ENCODE measurements around the gene PARP11. TPM values are rescaled to one million over a fixed set of nuclear protein-coding genes. Genes with fewer than 3 reads are reported as not detected.

Gene PARP11
- polyA plus RNA-seq, 1 donor from 2014 or later: 8.3 TPM

GRCh38 chr12:3821441-3821840, 51.8 kb downstream of the PARP11 start:
- Mint-ChIP-seq H3K27ac (no peak overlapping the region), H3K9me3 (no peaks in the 10 kb centered on the region), H3K36me3 (no peaks in the 10 kb centered on the region), H3K27me3 (no peaks in the 10 kb centered on the region), H3K4me3 (no peak overlapping the region), H3K4me1 (peaks cover 0 to 1% (median 0%) of the 10 kb centered on the region in 3 donors)

- H3K27ac Mint-ChIP-seq: no peak overlapping the region
- no peaks in the 10 kb centered on the region for H3K9me3 Mint-ChIP-seq
- peaks cover 0 to 5% (median 3%) of the 10 kb centered on the region in 3 donors for H3K4me1 Mint-ChIP-seq
- no peaks in the 10 kb centered on the region for H3K36me3 Mint-ChIP-seq
- no peaks in the 10 kb centered on the region for H3K27me3 Mint-ChIP-seq
- no peak overlapping the region for H3K4me3 Mint-ChIP-seq
Measured at GRCh38 chr12:3820122-3820521, 53.1 kb downstream of the PARP11 start.

GRCh38 chr12:3816266-3816665, 56.9 kb downstream of the PARP11 start:
- Mint-ChIP-seq H3K9me3 (no peaks in the 10 kb centered on the region), H3K27me3 (no peaks in the 10 kb centered on the region), H3K27ac (no peak overlapping the region), H3K36me3 (peaks cover 4% of the 10 kb centered on the region), H3K4me1 (peaks cover 0 to 5% (median 5%) of the 10 kb centered on the region in 3 donors), H3K4me3 (no peak overlapping the region)

GRCh38 chr12:3815094-3815766, 58.0 kb downstream of the PARP11 start:
- peaks cover 7% of the 10 kb centered on the region for H3K36me3 Mint-ChIP-seq
- peaks cover 2 to 9% (median 6%) of the 10 kb centered on the region in 3 donors for H3K4me1 Mint-ChIP-seq
- H3K27me3 Mint-ChIP-seq: no peaks in the 10 kb centered on the region
- H3K4me3 Mint-ChIP-seq: no peak overlapping the region
- no peak overlapping the region for H3K27ac Mint-ChIP-seq
- no peaks in the 10 kb centered on the region for H3K9me3 Mint-ChIP-seq

- H3K4me1 Mint-ChIP-seq: peaks cover 2 to 8% (median 3%) of the 10 kb centered on the region in 3 donors
- peak overlapping the region in 2 of 3 donors; percentile 50 to 54 for H3K27ac Mint-ChIP-seq
- no peaks in the 10 kb centered on the region for H3K27me3 Mint-ChIP-seq
- peaks cover 7% of the 10 kb centered on the region for H3K36me3 Mint-ChIP-seq
- no peak overlapping the region for H3K4me3 Mint-ChIP-seq
- no peaks in the 10 kb centered on the region for H3K9me3 Mint-ChIP-seq
Measured at GRCh38 chr12:3810540-3810939, 62.7 kb downstream of the PARP11 start.

GRCh38 chr12:3810016-3810370, 63.2 kb downstream of the PARP11 start:
- H3K36me3 Mint-ChIP-seq: peaks cover 7% of the 10 kb centered on the region
- H3K4me3 Mint-ChIP-seq: no peak overlapping the region
- H3K9me3 Mint-ChIP-seq: no peaks in the 10 kb centered on the region
- H3K27me3 Mint-ChIP-seq: no peaks in the 10 kb centered on the region
- H3K27ac Mint-ChIP-seq: no peak overlapping the region
- H3K4me1 Mint-ChIP-seq: peaks cover 2 to 8% (median 3%) of the 10 kb centered on the region in 3 donors

GRCh38 chr12:3809357-3810015, 63.7 kb downstream of the PARP11 start:
- H3K4me3 Mint-ChIP-seq: no peak overlapping the region
- peaks cover 2 to 8% (median 3%) of the 10 kb centered on the region in 3 donors for H3K4me1 Mint-ChIP-seq
- no peak overlapping the region for H3K27ac Mint-ChIP-seq
- H3K9me3 Mint-ChIP-seq: no peaks in the 10 kb centered on the region
- H3K27me3 Mint-ChIP-seq: no peaks in the 10 kb centered on the region
- H3K36me3 Mint-ChIP-seq: peaks cover 7% of the 10 kb centered on the region

GRCh38 chr12:3805077-3805476, 68.1 kb downstream of the PARP11 start:
- Mint-ChIP-seq H3K4me1 (peaks cover 1 to 3% (median 3%) of the 10 kb centered on the region in 3 donors), H3K36me3 (peaks cover 5% of the 10 kb centered on the region), H3K27ac (no peak overlapping the region)

GRCh38 chr12:3803865-3804472, 69.2 kb downstream of the PARP11 start:
- Mint-ChIP-seq H3K36me3 (peaks cover 5% of the 10 kb centered on the region), H3K4me3 (no peak overlapping the region), H3K4me1 (peaks cover 0 to 3% (median 1%) of the 10 kb centered on the region in 3 donors), H3K9me3 (no peaks in the 10 kb centered on the region), H3K27me3 (no peaks in the 10 kb centered on the region), H3K27ac (no peak overlapping the region)

More at GRCh38 chr12:3805077-3805476, 68.1 kb downstream of the PARP11 start:
- Mint-ChIP-seq H3K9me3 (no peaks in the 10 kb centered on the region), H3K4me3 (no peak overlapping the region), H3K27me3 (no peaks in the 10 kb centered on the region)

GRCh38 chr12:3802721-3803120, 70.5 kb downstream of the PARP11 start:
- H3K4me3 Mint-ChIP-seq: no peak overlapping the region
- H3K4me1 Mint-ChIP-seq: peaks cover 0 to 3% (median 1%) of the 10 kb centered on the region in 3 donors
- H3K9me3 Mint-ChIP-seq: no peaks in the 10 kb centered on the region
- peaks cover 9% of the 10 kb centered on the region for H3K36me3 Mint-ChIP-seq
- no peak overlapping the region for H3K27ac Mint-ChIP-seq
- H3K27me3 Mint-ChIP-seq: no peaks in the 10 kb centered on the region

GRCh38 chr12:3797531-3798048, 75.6 kb downstream of the PARP11 start:
- peaks cover 12% of the 10 kb centered on the region for H3K36me3 Mint-ChIP-seq
- no peak overlapping the region for H3K4me3 Mint-ChIP-seq
- H3K9me3 Mint-ChIP-seq: no peaks in the 10 kb centered on the region
- no peaks in the 10 kb centered on the region for H3K27me3 Mint-ChIP-seq
- no peak overlapping the region for H3K27ac Mint-ChIP-seq
- peaks cover 0 to 3% (median 0%) of the 10 kb centered on the region in 3 donors for H3K4me1 Mint-ChIP-seq

GRCh38 chr12:3795492-3796133, 77.6 kb downstream of the PARP11 start:
- H3K27me3 Mint-ChIP-seq: no peaks in the 10 kb centered on the region
- peaks cover 7% of the 10 kb centered on the region for H3K36me3 Mint-ChIP-seq
- H3K27ac Mint-ChIP-seq: no peak overlapping the region
- no peaks in the 10 kb centered on the region for H3K9me3 Mint-ChIP-seq
- H3K4me1 Mint-ChIP-seq: no peaks in the 10 kb centered on the region
- no peak overlapping the region for H3K4me3 Mint-ChIP-seq

- H3K36me3 Mint-ChIP-seq: peaks cover 7% of the 10 kb centered on the region
- H3K9me3 Mint-ChIP-seq: no peaks in the 10 kb centered on the region
- H3K27ac Mint-ChIP-seq: no peak overlapping the region
- no peaks in the 10 kb centered on the region for H3K27me3 Mint-ChIP-seq
- no peaks in the 10 kb centered on the region for H3K4me1 Mint-ChIP-seq
- H3K4me3 Mint-ChIP-seq: no peak overlapping the region
Measured at GRCh38 chr12:3795066-3795465, 78.1 kb downstream of the PARP11 start.

GRCh38 chr12:3792623-3793288, 80.4 kb downstream of the PARP11 start:
- H3K27ac Mint-ChIP-seq: no peak overlapping the region

More at GRCh38 chr12:3792623-3793288, 80.4 kb downstream of the PARP11 start:
- H3K27me3 Mint-ChIP-seq: no peaks in the 10 kb centered on the region
- H3K4me1 Mint-ChIP-seq: no peaks in the 10 kb centered on the region
- H3K4me3 Mint-ChIP-seq: no peak overlapping the region
- peaks cover 0 to 1% (median 0%) of the 10 kb centered on the region in 3 donors for H3K9me3 Mint-ChIP-seq
- peaks cover 3% of the 10 kb centered on the region for H3K36me3 Mint-ChIP-seq
